ENCODE results near the gene TSTD1. TPM values are rescaled to one million over a fixed set of nuclear protein-coding genes. Genes with fewer than 3 reads are reported as not detected.
A peak's percentile ranks its signal among the peaks of the same experiment; 100 is the strongest.

TSTD1 gene
- 55.5 and 87.1 TPM in 2 replicates for total RNA-seq

GRCh38 chr1:161038523-161039153, at the start of gene TSTD1:
Gene TSTD1, minus strand, starts transcription at chr1:161038964. Its CDS starts 75 bp downstream, at chr1:161038889.
- Histone ChIP-seq H3K36me3 (ENCODE audit: control insufficient read depth, insufficient read depth, low read length) (peaks cover 21% of the 10 kb centered on the region), H3K27me3 (ENCODE audit: control insufficient read depth, insufficient read depth, low read length) (no peaks in the 10 kb centered on the region), H3K4me3 (ENCODE audit: low read depth, low read length) (peak within 1 kb of the TSS; percentile 93)
- no peak for FAIRE-seq
- peak; percentile 50 for DNase-seq (ENCODE audit: low read depth)
- peak; percentile 11 for TF ChIP-seq CTCF (IDR thresholded peaks at IDR 0.05; ENCODE audit: insufficient read depth, low read length, severe bottlenecking)

GRCh38 chr1:161086457-161086856, 47.7 kb upstream of the TSTD1 start:
- H3K4me3 ChIP-seq (ENCODE audit: low read depth, low read length): peak overlapping the region; percentile 62
- no peak for TF ChIP-seq CTCF (IDR thresholded peaks at IDR 0.05; ENCODE audit: insufficient read depth, low read length, severe bottlenecking)
- H3K36me3 ChIP-seq (ENCODE audit: control insufficient read depth, insufficient read depth, low read length): no peaks in the 10 kb centered on the region
- no peaks in the 10 kb centered on the region for H3K27me3 ChIP-seq (ENCODE audit: control insufficient read depth, insufficient read depth, low read length)
- FAIRE-seq: no peak
- no peak for DNase-seq (ENCODE audit: low read depth)

- H3K36me3 ChIP-seq (ENCODE audit: control insufficient read depth, insufficient read depth, low read length): no peaks in the 10 kb centered on the region
- H3K4me3 ChIP-seq (ENCODE audit: low read depth, low read length): no peak overlapping the region
- no peak for FAIRE-seq
- no peak for TF ChIP-seq CTCF (IDR thresholded peaks at IDR 0.05; ENCODE audit: insufficient read depth, low read length, severe bottlenecking)
- peak; percentile 27 for DNase-seq (ENCODE audit: low read depth)
- no peaks in the 10 kb centered on the region for H3K27me3 ChIP-seq (ENCODE audit: control insufficient read depth, insufficient read depth, low read length)
Observed at GRCh38 chr1:161085165-161085564, 46.4 kb upstream of the TSTD1 start.

GRCh38 chr1:161084597-161084988, 45.8 kb upstream of the TSTD1 start:
- Histone ChIP-seq H3K27me3 (ENCODE audit: control insufficient read depth, insufficient read depth, low read length) (no peaks in the 10 kb centered on the region), H3K36me3 (ENCODE audit: control insufficient read depth, insufficient read depth, low read length) (no peaks in the 10 kb centered on the region), H3K4me3 (ENCODE audit: low read depth, low read length) (no peak overlapping the region)
- DNase-seq (ENCODE audit: low read depth) (no peak), FAIRE-seq (no peak)
- TF ChIP-seq CTCF (IDR thresholded peaks at IDR 0.05; ENCODE audit: insufficient read depth, low read length, severe bottlenecking): no peak

GRCh38 chr1:161083748-161084596, 45.2 kb upstream of the TSTD1 start:
- no peak for TF ChIP-seq CTCF (IDR thresholded peaks at IDR 0.05; ENCODE audit: insufficient read depth, low read length, severe bottlenecking)
- Histone ChIP-seq H3K4me3 (ENCODE audit: low read depth, low read length) (no peak overlapping the region), H3K36me3 (ENCODE audit: control insufficient read depth, insufficient read depth, low read length) (no peaks in the 10 kb centered on the region), H3K27me3 (ENCODE audit: control insufficient read depth, insufficient read depth, low read length) (no peaks in the 10 kb centered on the region)
- peak; percentile 40 for DNase-seq (ENCODE audit: low read depth)
- peak; percentile 83 for FAIRE-seq

Measured in bronchial epithelial cell (primary cell).